Stimulated activated CD4-positive, alpha-beta T cell treated with anti-CD3 and anti-CD28 coated beads, Interleukin-1b, Interleukin-23, amount 100 ng/mL, for 24 hours (primary cell): ENCODE results near the gene RASSF1.
A peak's percentile ranks its signal among the peaks of the same experiment; 100 is the strongest.
"Not testable (repeated sequence)": the region's sequence is repeated elsewhere in the genome, so short reads cannot be mapped to it uniquely, and the experiment has no call there.

Source experiments
- DNase-seq, 4 experiments: peaks; one replicate each; pipeline ENCODE4 v3.0.0-alpha.2; 2020; ENCODE audit warnings: low read depth in 4 of 4, low spot score in 1 of 4

The RASSF1 gene

DNA sequence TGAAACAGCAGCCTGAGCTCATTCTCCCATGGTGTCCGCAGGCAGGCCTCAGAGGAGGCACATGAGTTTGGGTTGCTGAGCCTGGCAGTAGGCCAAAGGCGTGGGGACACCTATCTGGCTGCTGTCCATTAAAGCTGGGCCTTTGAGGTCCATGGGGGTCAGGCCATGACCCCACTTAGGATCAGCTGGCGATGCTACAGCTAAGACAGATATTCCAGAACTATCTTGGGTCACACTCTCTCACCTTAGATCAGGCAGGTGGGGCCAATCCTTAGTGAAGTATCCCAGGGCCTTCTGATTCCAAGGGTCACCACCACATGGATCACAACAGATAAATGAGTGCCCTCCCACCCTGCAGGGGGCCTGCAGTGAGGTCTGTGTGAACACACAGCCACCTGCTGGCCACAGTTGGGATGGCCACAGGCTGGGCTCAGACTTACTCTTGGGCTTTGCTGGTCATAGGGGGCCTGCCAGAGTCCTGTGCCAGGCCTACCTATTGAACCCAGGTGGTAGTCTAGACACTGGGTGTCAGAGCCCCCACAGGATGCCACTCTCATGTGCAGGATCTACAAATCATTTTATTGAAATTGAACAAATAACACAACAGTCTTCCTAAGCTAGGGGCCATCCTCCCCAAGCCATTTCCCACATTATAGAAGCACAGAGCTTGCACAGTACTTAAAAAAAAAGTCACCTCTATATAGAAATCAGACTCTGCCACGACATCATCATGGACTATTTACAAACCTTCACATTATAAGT is 16.1 kb downstream of the RASSF1 start:
- DNase-seq, result peak in 2 of 4 experiments; percentile 32 to 43

GRCh38 chr3:50323614-50324199 is 16.9 kb downstream of the RASSF1 start:
- no peak for DNase-seq

DNA sequence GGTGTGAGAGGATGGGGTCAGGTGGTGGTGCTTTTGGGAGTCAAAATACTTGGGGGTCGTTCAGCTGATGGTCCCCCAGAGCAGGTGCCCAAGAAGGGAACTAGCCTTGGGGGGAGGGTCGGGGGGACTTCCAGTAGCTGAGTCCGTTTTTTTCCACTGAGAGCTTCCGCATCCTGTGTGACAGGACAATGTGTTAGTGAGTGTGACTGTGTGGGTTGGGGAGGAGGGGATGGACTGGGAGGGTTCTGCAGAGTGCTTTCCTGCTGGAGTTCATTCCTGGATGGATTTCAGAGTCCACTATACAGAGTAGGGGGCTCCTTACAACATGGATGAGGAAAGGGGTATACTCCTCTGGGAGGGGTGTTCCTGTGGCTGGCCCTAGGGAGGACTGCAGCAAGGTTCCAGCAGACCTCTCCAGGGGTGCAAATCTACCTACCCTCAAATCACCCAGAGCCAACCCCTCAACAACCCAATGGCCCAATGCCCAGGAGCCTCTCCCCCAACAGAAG is 17.5 kb downstream of the RASSF1 start:
- DNase-seq, result no peak

DNA sequence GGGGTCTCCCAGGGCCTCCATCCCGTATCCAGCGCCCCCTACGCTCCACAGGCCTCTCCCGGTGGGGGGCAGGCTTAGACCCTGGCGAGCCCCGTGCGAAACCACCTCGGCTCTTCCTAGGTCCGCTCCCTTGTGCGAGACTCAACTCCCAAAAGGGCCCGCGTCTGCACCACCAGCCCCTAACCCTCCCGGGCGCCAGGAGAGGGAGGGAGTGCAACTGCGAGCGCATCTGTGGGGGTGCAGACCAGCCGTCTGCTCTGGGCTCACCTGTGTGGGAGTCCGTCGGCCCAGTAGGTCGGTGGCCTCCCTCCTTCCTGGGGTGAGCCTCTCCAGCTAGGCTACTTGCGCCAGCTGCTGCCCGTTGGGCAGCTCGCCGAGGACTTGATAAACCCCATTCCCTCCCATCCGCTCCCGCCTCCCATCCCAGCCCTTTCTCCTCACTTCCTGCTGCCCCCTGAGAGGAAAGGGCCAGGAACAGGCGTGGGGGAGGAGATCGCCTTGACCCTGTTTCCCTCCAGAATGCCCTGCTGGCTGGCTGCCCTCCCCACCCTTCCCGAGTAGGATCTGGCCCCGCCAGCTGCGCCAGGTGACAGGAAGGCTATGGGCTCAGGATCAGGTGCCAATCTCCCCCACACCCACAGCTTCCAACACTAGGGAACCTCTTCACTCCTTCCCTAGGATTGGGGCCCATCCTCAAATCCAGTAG is 18.1 kb downstream of the RASSF1 start, which contains the start of gene HYAL2:
Gene HYAL2, minus strand, starts transcription at position 360 of the 706 bp plus-strand sequence. CDS start 2,256 bp downstream, outside the sequence.
- DNase-seq, result no peak

GRCh38 chr3:50322115-50322385 is 18.6 kb downstream of the RASSF1 start:
- DNase-seq, result no peak

DNA sequence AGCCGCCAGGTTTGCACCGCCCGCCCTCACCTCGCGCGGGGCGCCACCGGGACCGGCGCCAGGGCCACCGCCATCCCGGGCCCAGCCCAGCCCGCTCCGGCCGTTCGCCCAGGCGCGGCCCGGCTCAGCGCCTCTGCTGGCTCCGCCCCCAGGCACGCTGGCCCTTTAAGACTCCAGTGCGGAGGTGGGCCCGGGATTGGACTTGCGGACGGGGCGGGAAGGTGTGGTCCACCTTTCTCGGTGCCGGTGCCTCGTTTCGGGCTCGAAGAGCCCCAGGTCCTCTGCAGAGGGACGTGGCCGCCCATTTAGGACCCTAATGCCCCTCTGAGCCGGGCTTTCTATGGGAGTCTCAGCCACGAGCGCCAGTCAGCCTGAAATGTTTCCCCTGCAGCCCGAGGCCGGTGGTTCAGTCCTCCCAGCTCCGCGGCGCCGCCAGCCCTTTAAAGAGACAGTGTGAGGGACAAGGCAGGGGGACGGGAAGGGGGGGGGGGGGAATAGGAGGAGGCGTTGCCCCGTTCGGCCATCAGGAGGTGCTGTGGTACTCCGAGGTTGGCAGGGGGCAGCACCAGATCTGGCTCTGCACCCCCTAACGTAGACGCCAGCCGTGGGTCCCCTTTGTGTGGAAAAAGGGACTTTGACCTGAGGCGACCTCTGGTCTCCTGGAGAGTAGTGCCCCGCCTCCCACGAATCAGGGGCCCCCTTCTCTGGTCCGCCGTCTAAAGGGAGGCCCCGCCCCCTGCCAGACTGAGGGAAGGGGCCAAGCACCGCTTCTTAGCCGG is 19.1 kb downstream of the RASSF1 start:
- DNase-seq, result peak; percentile 62 to 80 (median 70)

- DNase-seq, result peak in 3 of 4 experiments; percentile 45 to 66 (median 52)
Measured at GRCh38 chr3:50320853-50321335, 19.7 kb downstream of the RASSF1 start.

- DNase-seq, result no peak
Measured at GRCh38 chr3:50319894-50320625, 20.6 kb downstream of the RASSF1 start.

DNA sequence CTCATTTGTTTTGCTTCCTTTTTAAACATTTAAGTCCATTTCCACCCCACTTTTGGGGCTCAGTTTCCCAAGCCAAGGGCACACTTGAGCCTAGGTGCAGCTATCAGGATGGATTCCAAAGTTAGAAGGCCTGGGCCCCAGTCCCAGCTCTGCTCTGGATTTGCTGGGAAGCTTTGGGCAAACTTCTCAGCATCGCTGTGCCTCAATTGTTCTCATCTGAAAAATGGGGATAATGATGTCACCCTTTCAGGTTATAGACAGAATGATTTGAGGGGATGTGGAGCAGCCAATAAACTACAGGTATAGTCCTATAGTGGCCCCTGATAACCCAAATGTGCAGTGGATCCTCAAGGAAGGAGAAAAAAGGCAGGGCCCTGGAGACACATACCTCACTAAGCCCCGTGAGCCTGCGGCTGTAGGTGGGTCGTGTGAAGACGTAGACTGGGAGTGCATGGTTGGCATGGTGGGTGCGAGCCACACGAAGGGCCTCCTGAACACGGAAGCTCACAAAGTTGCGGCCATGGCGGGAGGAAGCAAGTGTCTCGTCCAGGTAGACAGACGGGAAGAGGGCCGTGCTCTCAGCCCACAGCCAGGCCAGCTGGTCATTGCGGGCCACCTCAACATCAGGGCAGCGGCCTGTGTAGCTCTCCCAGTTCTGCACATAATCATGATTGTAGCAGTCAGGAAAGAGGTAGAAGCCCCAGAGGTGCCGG is 21.3 kb downstream of the RASSF1 start:
- no peak for DNase-seq

DNA sequence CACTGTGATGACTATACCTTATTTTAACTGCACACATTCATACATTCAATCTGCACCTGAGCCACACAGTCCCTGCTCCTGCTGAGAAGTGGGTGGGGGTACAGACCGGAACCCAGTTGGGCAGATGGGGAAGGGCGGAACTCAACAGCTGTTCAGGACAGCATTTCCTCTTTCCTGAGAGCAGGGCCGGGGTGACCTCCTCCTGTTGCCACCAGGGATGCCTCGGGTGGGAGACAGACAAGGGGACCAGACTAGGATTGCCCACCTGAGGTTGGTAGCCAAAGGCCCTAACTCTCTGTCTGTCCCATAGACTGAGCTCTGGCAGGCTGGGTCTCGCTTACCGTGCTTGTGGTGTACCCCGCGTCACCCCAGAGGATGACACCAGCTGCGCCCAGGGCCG is 22.0 kb downstream of the RASSF1 start:
- no peak for DNase-seq

DNA sequence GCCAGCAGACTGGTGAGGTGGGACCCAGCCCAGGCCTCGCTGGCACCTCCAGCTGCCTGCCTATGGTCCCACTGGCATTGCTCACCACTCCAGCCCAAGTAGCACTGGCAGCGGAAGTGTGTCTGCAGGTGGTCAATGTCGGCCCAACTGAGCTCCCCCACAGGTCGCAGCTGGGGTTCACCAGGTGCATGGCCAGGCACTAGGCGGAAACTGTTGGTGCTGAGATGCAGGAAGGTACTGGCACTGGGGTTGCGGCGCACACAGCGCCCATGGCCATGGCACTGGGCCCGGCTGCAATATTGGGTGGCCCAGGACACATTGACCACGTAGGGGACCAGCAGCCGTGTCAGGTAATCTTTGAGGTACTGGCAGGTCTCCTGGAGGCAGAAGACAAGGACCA is 22.5 kb downstream of the RASSF1 start:
- no peak for DNase-seq

GRCh38 chr3:50317300-50317699 is 23.3 kb downstream of the RASSF1 start:
- DNase-seq, result no peak

DNA sequence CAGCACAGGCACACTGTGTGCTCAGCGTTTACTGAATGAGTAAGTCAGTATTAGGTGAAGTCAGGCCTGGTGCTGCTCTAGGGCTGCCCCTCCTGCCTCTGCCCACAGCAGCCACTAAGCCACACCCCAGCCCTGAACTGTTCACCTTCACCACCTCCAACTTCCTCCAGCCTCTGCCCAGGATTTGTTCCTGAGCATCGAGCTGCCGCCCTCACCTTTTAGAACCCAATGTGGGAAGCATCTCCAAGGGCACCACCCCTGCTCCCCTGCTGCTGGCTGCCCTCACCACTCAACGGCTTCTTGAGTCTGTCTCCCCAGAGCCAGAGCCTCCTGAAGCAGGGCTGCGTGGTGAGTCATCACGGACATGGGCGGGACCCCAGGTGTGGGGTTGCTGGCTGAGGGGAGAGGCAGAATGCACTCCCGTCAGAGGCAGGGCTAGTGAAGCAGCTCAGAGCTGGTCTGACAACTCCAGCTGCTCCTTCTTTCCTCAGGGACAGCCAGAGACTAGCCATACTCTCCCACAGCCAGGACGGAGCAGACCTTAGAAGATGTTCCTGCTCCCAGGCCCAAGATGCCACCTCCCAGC is 23.9 kb downstream of the RASSF1 start:
- DNase-seq, result no peak

- no peak for DNase-seq
Measured at GRCh38 chr3:50314816-50315215, 25.8 kb downstream of the RASSF1 start.

- no peak for DNase-seq
Measured at GRCh38 chr3:50314342-50314741, 26.3 kb downstream of the RASSF1 start.

GRCh38 chr3:50312041-50312440 is 28.6 kb downstream of the RASSF1 start:
- not testable (repeated sequence) for DNase-seq

- DNase-seq, result no peak
Measured at GRCh38 chr3:50304601-50305000, 36.0 kb downstream of the RASSF1 start.

- DNase-seq, result no peak
Measured at GRCh38 chr3:50303013-50303815, 37.4 kb downstream of the RASSF1 start, which contains the start of gene HYAL1. Gene HYAL1, minus strand, starts transcription at chr3:50303574. Its CDS starts 618 bp downstream, at chr3:50302956.
